IPS-15b (cell line): ENCODE measurements around the gene RNU1-2.
"Not testable (repeated sequence)": the region's sequence is repeated elsewhere in the genome, so short reads cannot be mapped to it uniquely, and the experiment has no call there.

Source experiments
- H3K27me3 ChIP-seq: one replicate; pipeline ENCODE4 v1.6.1; 2013; ENCODE audit warnings: low read length; ENCODE audit not compliant: control insufficient read depth, insufficient read depth
- H3K36me3 ChIP-seq: one replicate; pipeline ENCODE4 v1.6.1; 2013; ENCODE audit warnings: low read length; ENCODE audit not compliant: control insufficient read depth, insufficient read depth
- H3K4me1 ChIP-seq: one replicate; pipeline ENCODE4 v1.6.1; 2013; ENCODE audit warnings: mild to moderate bottlenecking, low read length; ENCODE audit not compliant: control insufficient read depth, insufficient read depth
- H3K4me3 ChIP-seq: one replicate; pipeline ENCODE4 v1.5.1; 2013; ENCODE audit warnings: low read depth, low read length
- H3K9ac ChIP-seq: one replicate; pipeline ENCODE4 v1.6.1; 2013; ENCODE audit warnings: low read depth, mild to moderate bottlenecking, low read length
- H3K9me3 ChIP-seq: one replicate; pipeline ENCODE4 v1.6.1; 2013; ENCODE audit warnings: mild to moderate bottlenecking, low read length; ENCODE audit not compliant: control insufficient read depth, insufficient read depth

Gene RNU1-2

GRCh38 chr1:16939386-16940180, 43.8 kb downstream of the RNU1-2 start:
- H3K27me3 ChIP-seq, H3K4me1 ChIP-seq, H3K9me3 ChIP-seq, H3K9ac ChIP-seq: not testable (repeated sequence)
- Histone ChIP-seq H3K4me3 (peak overlapping the region; percentile 22), H3K36me3 (peaks cover 25% of the 10 kb centered on the region)

- H3K9me3 ChIP-seq, result no peaks in the 10 kb centered on the region
- H3K36me3 ChIP-seq, result peaks cover 21% of the 10 kb centered on the region
- no peak overlapping the region for H3K9ac ChIP-seq
- H3K4me3 ChIP-seq, result no peak overlapping the region
- no peaks in the 10 kb centered on the region for H3K27me3 ChIP-seq
- H3K4me1 ChIP-seq, result no peaks in the 10 kb centered on the region
Observed at GRCh38 chr1:16944038-16944437, 48.3 kb downstream of the RNU1-2 start.

- not testable (repeated sequence) for H3K27me3 ChIP-seq
Observed at GRCh38 chr1:16945512-16945911, 49.7 kb downstream of the RNU1-2 start.

More at GRCh38 chr1:16945512-16945911, 49.7 kb downstream of the RNU1-2 start:
- H3K4me1 ChIP-seq, H3K9me3 ChIP-seq, H3K9ac ChIP-seq, H3K4me3 ChIP-seq: not testable (repeated sequence)
- H3K36me3 ChIP-seq, result peaks cover 25% of the 10 kb centered on the region
